A673 (cell line): ENCODE data around the gene SLC5A9.

Experiments
- EZH2 ChIP-seq: fragments of 200-600 bp; sonication (generic); IDR thresholded peaks from 2 replicates; pipeline ENCODE4 v1.6.1; 2017; ENCODE audit warnings: borderline replicate concordance, low read depth, mild to moderate bottlenecking, mixed read lengths, antibody characterized with exemption, low read length; ENCODE audit not compliant: poor library complexity, severe bottlenecking
- TF ChIP-seq, protein P1 (sequence below): fragments of 300-800, 200-600 bp; sonication (generic); conservative IDR thresholded peaks from 2 replicates; pipeline ENCODE4 v1.5.1; 2017; ENCODE audit warnings: low read depth, mild to moderate bottlenecking, antibody characterized with exemption, low read length, moderate library complexity, mixed read lengths

DNA sequence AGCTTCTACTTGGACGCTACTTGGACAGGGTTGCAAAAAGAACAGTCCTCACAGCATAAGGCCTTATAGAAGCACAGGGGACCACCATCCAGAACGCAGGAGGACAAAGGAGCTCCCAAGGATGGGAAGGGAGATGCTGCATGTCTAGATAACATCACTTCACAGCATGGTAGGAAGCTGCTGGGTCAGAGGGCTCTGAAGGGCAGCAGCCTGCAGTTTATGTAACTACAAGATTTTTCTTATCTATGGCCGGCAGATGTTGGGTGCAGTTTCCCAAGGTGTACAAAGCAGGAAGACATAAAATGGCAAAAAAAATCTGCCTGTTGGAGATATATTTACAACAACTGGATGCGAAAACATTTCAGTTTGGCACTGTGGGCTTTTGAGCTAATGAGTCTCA is 45.3 kb upstream of the SLC5A9 start:
- TF ChIP-seq, protein P1, sequence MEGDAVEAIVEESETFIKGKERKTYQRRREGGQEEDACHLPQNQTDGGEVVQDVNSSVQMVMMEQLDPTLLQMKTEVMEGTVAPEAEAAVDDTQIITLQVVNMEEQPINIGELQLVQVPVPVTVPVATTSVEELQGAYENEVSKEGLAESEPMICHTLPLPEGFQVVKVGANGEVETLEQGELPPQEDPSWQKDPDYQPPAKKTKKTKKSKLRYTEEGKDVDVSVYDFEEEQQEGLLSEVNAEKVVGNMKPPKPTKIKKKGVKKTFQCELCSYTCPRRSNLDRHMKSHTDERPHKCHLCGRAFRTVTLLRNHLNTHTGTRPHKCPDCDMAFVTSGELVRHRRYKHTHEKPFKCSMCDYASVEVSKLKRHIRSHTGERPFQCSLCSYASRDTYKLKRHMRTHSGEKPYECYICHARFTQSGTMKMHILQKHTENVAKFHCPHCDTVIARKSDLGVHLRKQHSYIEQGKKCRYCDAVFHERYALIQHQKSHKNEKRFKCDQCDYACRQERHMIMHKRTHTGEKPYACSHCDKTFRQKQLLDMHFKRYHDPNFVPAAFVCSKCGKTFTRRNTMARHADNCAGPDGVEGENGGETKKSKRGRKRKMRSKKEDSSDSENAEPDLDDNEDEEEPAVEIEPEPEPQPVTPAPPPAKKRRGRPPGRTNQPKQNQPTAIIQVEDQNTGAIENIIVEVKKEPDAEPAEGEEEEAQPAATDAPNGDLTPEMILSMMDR, result no peak
- TF ChIP-seq EZH2, result no peak
